ENCODE results near the gene SUCLA2.

DNA sequence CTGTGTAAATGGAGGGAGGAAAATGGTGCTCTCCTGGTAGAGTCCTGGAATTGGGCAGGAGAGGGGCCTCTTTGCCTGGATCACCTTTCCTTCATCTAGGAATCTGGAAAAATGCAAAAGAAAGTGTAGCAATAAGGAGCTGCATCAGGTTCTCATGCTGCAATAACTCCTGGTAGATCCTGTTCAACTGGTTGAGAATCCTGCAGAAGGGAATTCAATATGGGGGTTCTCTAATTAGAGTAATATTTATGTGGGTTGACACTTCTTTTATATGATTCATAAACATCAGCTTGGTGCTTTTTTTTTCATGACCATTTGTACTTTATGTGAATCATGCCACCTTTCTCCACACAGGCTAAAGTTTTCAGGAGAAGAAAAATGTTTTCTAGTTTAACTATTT, 27.0 kb upstream of the SUCLA2 start:
- no peak for TF ChIP-seq EZH2 (IDR thresholded peaks at IDR 0.05; ENCODE audit: borderline replicate concordance, insufficient read depth, low read depth, low read length, poor library complexity, severe bottlenecking)
- TF ChIP-seq, protein P1, sequence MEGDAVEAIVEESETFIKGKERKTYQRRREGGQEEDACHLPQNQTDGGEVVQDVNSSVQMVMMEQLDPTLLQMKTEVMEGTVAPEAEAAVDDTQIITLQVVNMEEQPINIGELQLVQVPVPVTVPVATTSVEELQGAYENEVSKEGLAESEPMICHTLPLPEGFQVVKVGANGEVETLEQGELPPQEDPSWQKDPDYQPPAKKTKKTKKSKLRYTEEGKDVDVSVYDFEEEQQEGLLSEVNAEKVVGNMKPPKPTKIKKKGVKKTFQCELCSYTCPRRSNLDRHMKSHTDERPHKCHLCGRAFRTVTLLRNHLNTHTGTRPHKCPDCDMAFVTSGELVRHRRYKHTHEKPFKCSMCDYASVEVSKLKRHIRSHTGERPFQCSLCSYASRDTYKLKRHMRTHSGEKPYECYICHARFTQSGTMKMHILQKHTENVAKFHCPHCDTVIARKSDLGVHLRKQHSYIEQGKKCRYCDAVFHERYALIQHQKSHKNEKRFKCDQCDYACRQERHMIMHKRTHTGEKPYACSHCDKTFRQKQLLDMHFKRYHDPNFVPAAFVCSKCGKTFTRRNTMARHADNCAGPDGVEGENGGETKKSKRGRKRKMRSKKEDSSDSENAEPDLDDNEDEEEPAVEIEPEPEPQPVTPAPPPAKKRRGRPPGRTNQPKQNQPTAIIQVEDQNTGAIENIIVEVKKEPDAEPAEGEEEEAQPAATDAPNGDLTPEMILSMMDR (IDR thresholded peaks at IDR 0.05), result no peak
